ENCODE results near the gene NR2F6.
"Not testable (repeated sequence)": the region's sequence is repeated elsewhere in the genome, so short reads cannot be mapped to it uniquely, and the experiment has no call there.

The NR2F6 gene

GRCh38 chr19:17210296-17210695 lies 35.4 kb downstream of the NR2F6 start:
- DNase-seq: no peak

- DNase-seq: peak; percentile 25
Observed at GRCh38 chr19:17209126-17210036, 36.3 kb downstream of the NR2F6 start.

DNA sequence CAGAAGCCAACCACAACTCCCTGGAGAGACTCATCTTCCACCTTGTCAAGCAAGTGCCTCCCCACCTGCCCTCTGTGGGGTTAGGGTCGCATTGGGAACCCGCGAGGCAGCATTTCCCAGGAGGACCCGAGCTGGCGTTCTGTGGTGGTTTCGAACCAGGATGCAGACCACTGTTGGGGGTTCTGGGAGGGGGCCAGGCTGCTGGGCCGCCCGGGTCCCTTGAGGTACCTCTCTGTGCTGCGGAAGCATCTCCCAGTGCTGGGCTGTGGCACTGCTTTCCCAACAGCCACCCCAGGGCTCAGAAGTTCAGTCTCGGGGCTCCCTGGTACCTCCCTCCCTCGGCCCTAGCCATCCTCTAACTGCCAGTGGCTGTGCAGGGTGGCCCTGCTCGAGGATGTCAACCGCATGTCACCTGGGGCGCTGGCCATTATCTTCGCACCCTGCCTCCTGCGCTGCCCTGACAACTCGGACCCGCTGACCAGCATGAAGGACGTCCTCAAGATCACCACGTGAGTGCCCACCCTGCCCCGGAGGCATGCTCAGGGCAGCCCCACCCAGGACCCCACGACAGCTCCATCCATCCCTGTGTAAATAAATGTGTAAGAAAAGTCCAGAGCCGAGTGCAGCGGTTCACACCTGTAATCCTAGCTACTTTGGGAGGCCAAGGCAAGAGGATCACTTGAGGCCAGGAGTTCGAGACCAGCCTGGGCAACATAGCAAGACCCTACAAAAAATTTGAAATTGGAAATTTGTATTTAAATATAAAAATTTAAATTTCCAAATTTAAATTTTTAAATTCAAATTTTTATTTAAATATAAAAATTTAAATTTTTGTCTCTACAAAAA lies 38.8 kb downstream of the NR2F6 start:
- no peak for DNase-seq

GRCh38 chr19:17205237-17206140 lies 40.2 kb downstream of the NR2F6 start:
- peak; percentile 78 for DNase-seq

DNA sequence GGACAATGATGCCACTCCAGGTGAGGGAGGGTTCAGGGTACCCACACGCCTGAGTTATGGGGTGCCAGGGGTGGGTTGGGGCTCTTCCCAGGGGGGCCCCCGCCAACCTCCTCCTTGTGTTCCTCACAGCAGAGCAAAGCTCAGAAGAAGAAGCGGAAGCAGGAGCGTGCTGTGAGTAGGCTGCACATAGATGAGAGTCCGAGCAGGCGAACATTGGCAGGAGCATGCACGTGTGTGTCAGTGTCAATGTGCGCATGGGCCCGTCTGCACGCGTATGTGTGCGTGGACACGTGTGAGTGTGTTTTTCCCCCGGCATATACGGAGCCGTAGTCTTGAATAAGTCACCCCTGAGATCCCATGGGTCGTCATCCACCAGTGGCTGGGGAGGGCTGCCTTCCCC lies 43.0 kb downstream of the NR2F6 start:
- no peak for DNase-seq

DNA sequence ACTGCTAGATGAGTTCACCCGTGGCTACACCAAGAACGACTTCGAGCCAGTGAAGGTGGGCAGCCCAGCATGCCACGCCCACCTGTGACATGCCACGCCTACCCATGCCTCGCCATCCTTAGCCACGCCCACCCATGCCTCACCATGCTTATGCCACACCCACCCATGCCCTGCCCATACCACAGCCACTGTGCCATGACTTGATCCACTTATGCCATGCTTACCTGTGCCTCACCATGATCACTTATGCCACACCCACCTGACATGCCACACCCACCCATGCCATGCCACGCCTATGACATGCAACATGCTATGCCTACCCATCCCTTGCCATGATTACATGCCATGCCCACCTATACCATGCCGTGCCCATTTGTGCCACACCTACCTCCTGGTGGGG lies 43.5 kb downstream of the NR2F6 start:
- no peak for DNase-seq

- no peak for DNase-seq
Observed at GRCh38 chr19:17200408-17201079, 45.2 kb downstream of the NR2F6 start.

DNA sequence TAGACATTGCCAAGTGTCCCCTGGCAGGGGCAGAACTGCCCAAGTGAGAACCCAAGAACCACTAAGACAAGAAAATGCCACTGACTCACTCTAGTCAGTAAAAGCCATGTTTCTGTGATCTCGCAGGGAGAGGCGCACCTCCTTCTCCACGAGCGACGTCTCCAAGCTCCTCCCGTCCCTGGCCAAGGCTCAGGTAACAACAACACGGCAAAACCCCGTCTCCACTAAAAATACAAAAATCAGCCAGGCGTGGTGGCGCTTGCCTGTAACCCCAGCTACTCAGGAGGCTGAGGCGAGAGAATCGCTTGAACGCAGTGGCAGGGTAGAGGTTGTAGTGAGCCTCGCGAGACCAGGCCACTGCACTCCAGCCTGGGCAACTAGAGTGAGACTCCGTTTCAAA lies 48.1 kb downstream of the NR2F6 start:
- DNase-seq: no peak

DNA sequence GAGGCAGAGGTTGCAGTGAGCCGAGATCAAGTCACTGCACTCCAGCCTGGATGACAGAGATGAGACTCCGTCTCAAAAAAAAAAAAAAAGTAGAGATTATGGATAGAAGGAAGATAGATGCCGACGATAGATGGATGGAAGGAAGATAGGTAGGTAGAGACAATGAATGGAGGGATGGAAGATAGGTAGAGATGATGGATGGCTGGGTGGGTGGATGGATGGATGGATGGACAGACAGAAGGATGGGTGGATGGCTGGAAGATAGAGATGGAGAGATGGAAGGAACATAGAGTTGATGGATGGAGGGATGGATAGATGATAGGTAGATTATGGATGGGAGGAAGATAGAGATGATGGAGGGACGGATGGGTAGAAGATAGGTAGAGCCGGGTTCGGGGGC lies 49.1 kb downstream of the NR2F6 start:
- no peak for DNase-seq

- no peak for DNase-seq
Observed at GRCh38 chr19:17195106-17195505, 50.6 kb downstream of the NR2F6 start.

GRCh38 chr19:17194608-17195007 lies 51.1 kb downstream of the NR2F6 start:
- DNase-seq: no peak

DNA sequence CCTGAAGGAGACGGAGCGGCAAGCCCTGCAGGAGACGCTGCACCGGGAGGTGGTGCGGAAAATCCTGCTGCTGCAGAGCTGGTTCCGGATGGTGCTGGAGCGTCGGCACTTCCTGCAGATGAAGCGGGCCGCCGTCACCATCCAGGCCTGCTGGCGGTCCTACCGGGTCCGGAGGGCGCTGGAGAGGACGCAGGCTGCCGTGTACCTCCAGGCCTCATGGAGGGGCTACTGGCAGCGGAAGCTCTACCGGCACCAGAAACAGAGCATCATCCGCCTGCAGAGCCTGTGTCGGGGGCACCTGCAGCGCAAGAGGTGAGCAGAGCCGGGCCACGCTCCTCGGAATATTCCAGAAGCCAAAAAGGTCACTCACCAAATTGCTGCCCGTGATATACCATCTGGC lies 53.0 kb downstream of the NR2F6 start:
- no peak for DNase-seq

DNA sequence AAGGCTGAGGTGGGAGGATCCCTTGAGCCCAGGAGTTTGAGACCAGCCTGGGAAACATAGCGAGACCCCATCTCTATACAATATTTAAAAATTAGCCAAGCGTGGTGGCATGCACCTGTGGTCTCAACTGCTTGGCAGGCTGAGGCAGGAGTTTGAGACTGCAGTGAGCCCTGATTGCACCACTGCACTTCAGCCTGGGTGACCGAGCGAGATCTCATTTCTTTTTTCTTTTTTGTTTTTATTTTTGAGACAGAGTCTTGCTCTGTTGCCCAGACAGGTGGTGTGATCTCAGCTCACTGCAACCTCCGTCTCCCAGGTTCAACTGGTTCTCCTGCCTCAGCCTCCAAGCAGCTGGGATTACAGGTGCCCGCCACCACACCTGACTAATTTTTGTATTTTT lies 54.0 kb downstream of the NR2F6 start:
- not testable (repeated sequence) for DNase-seq

DNA sequence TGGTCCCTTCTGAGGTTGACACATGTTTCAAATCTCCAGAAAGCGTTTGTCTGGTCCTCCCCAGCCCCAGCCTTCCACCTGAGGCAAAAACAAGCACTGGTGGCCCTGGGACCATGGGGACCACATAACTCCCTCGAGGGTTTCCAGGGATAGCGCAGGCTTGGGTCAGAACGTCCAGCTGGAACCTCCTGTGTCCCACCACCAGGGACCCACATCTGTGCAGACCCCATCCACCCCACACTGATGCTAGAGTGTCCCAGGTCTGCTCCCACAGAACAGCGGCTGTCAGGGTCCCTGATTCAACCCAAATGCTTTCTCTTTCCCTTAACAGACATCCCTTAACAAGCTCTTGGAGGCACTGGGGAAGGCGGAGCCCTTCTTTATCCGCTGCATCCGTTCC lies 60.1 kb downstream of the NR2F6 start:
- no peak for DNase-seq

GRCh38 chr19:17184371-17184841 lies 61.3 kb downstream of the NR2F6 start:
- peak; percentile 76 for DNase-seq

GRCh38 chr19:17183858-17184321 lies 61.8 kb downstream of the NR2F6 start:
- DNase-seq: peak; percentile 46

DNA sequence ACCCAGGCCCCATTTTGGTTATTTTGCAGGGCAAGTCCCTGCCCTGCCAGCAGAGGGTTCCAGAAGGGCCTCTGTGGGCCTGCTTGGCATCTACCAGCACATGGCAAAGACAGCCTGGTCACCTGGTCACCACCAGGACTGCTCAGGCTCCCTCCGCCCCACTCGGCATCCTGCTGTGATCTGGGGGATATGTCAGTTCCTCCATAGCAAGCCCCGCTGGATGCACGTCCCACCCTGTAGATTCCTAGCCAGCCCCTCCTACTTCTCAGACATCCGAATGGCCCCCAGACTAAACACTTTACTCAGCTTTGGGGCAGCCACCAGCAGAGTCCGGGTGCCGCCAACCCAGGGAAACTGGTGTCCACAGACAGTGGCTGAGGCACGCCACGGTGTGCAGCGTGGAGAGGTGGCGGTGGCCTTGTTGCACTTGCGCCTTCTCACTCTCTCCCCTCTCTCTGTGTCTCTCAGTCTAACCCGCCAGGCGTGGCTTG lies 62.4 kb downstream of the NR2F6 start:
- peak; percentile 49 for DNase-seq
